HL-60 (cell line): ENCODE measurements around the gene CACNA2D1.

Source experiments
- DNase-seq, 2 experiments: peaks; one replicate each; pipeline ENCODE4 v3.0.0-alpha.2; 2010 to 2020; ENCODE audit warnings: low read depth in 1 of 2, low spot score in 1 of 2
- H3K27ac ChIP-seq: fragments of 250-450 bp; sonication (Bioruptor Pico); replicated peaks from 2 replicates; pipeline ENCODE4 v1.5.1; 2020; ENCODE audit warnings: mild to moderate bottlenecking, moderate library complexity
- H3K27me3 ChIP-seq: fragments of 250-450 bp; sonication (Bioruptor Pico); 2 replicates; pipeline ENCODE4 v1.5.1; 2021; ENCODE audit warnings: mild to moderate bottlenecking, moderate library complexity; ENCODE audit not compliant: insufficient read depth, poor library complexity, severe bottlenecking
- H3K4me3 ChIP-seq: replicated peaks from 2 replicates; pipeline ENCODE4 v1.5.1; 2011; ENCODE audit warnings: mild to moderate bottlenecking, control low read depth, low read length; ENCODE audit not compliant: insufficient read depth
- CTCF ChIP-seq: IDR thresholded peaks from one replicate; pipeline ENCODE4 v1.5.1; 2011; ENCODE audit warnings: low read length, control low read depth, inconsistent platforms; ENCODE audit not compliant: insufficient read depth
- GABPA ChIP-seq: IDR thresholded peaks from 2 replicates; pipeline ENCODE4 v1.6.1; 2012; ENCODE audit warnings: low read depth
- POLR2AphosphoS5 ChIP-seq: IDR thresholded peaks from 2 replicates; pipeline ENCODE4 v1.6.1; 2012; ENCODE audit warnings: low read depth
- REST ChIP-seq: IDR thresholded peaks from 2 replicates; pipeline ENCODE4 v1.6.1; 2012; ENCODE audit warnings: low read depth; ENCODE audit not compliant: insufficient replicate concordance
- SPI1 ChIP-seq: IDR thresholded peaks from 2 replicates; pipeline ENCODE4 v1.6.1; 2012; ENCODE audit warnings: low read depth, mild to moderate bottlenecking, borderline replicate concordance

The CACNA2D1 gene

GRCh38 chr7:82275342-82275741 lies 168.2 kb downstream of the CACNA2D1 start:
- DNase-seq, result no peak
- no peak for TF ChIP-seq POLR2AphosphoS5
- no peak for TF ChIP-seq GABPA
- H3K4me3 ChIP-seq, result no peak overlapping the region
- no peaks in the 10 kb centered on the region for H3K27me3 ChIP-seq
- H3K27ac ChIP-seq, result no peak overlapping the region

GRCh38 chr7:82274681-82275080 lies 168.9 kb downstream of the CACNA2D1 start:
- Histone ChIP-seq H3K4me3 (no peak overlapping the region), H3K27ac (no peak overlapping the region), H3K27me3 (peaks cover 4% of the 10 kb centered on the region)
- no peak for TF ChIP-seq REST
- TF ChIP-seq POLR2AphosphoS5, result no peak
- TF ChIP-seq SPI1, result no peak
- TF ChIP-seq CTCF, result no peak
- DNase-seq, result no peak

- Histone ChIP-seq H3K4me3 (no peak overlapping the region), H3K27ac (no peak overlapping the region), H3K27me3 (peaks cover 4% of the 10 kb centered on the region)
- DNase-seq, result no peak
- TF ChIP-seq CTCF (no peak), SPI1 (no peak), POLR2AphosphoS5 (no peak), REST (no peak), GABPA (no peak)
Measured at GRCh38 chr7:82273886-82274285, 169.7 kb downstream of the CACNA2D1 start.

- Histone ChIP-seq H3K27ac (no peak overlapping the region), H3K27me3 (peaks cover 4% of the 10 kb centered on the region), H3K4me3 (no peak overlapping the region)
- no peak for DNase-seq
- TF ChIP-seq SPI1 (no peak), CTCF (no peak), REST (no peak), GABPA (no peak), POLR2AphosphoS5 (no peak)
Measured at GRCh38 chr7:82270870-82271269, 172.7 kb downstream of the CACNA2D1 start.
